ENCODE data around the gene TOB1. TPM values are rescaled to one million over a fixed set of nuclear protein-coding genes. Genes with fewer than 3 reads are reported as not detected.

TOB1 gene
- total RNA-seq, 1 experiment from 2014 or later: 114 TPM

DNA sequence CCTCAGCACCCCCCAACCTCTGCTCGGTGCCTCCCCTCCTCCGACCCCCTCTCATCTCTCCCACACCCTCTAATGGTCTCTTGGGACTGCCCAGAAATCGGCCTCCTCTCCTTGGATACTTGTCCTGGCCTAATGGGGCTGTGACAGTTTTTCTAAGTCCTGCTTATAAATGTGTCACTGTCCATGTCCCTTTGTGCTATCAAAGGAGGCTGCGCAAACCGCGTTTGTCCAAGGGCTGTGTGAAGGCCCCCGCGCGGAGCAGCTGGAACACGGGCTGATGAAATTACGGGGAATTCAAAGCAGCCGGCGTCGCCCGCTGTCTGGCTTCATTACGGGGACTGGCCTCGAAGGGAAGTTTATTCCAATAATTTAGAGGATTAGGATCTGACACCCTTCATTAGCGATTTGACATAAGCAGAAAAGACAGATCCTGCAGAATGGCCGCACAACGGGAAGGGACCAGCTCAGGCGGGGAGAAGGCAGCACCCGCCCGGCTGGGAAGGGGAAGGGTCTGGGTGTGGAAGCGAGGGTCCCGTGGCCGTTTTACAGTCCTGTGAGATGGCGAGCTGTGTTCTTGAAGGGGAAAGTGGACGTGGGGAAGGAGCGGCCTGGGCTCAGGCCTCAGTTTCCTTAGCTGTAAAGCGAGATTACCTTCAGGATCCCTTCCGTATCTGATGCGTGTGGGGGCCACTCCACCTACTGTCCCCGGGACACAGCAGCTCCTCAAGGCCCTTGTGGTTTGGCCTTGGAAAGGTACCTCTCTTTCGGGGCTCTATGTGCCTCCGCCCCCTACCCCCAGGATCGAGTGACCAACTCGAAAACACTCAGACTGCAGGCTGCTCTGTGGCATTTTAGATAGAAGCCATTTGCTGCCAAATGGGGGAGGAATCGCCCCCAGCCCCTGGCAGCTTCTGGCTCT, 32.4 kb downstream of the TOB1 start:
- H3K4me3 Mint-ChIP-seq (ENCODE audit: unreplicated experiment): no peak overlapping the region
- CTCF ChIA-PET: interaction anchor here (0.9 to 3.9 kb wide), 5 partner anchors 8 to 50 kb away, joined by 3 to 21 read pairs (median 6); no protein-coding TSS in a partner anchor

GRCh38 chr17:50832864-50833381, 33.2 kb downstream of the TOB1 start:
- TF ChIP-seq CTCF (IDR thresholded peaks at IDR 0.05; ENCODE audit: insufficient read depth in 1 of 2, low read depth in 1 of 2, low read length in 1 of 2, severe bottlenecking in 1 of 2, unreplicated experiment in 1 of 2): no peak
- CTCF ChIA-PET: interaction anchor here (0.9 to 3.9 kb wide), 3 partner anchors 9 to 50 kb away, joined by 3 to 21 read pairs (median 6); no protein-coding TSS in a partner anchor
- H3K4me1 Mint-ChIP-seq (ENCODE audit: low read depth, unreplicated experiment): peaks cover 7% of the 10 kb centered on the region
- DNase-seq: no peak
- no peaks in the 10 kb centered on the region for H3K27me3 Mint-ChIP-seq (ENCODE audit: insufficient read depth, unreplicated experiment)
- H3K9me3 Mint-ChIP-seq (ENCODE audit: unreplicated experiment): no peaks in the 10 kb centered on the region
- Histone ChIP-seq H3K36me3 (ENCODE audit: control insufficient read depth, insufficient read depth, low read length) (no peaks in the 10 kb centered on the region), H3K27me3 (replicated peaks; ENCODE audit: control insufficient read depth, insufficient read depth, low read length) (no peaks in the 10 kb centered on the region), H3K9me3 (no peaks in the 10 kb centered on the region), H3K4me3 (ENCODE audit: low read depth, low read length) (no peak overlapping the region), H3K4me1 (peaks cover 10% of the 10 kb centered on the region; the same call in 1 of the 2 replicates)
- no peak overlapping the region for H3K4me3 Mint-ChIP-seq (ENCODE audit: unreplicated experiment)
- POLR2A ChIA-PET: interaction anchor here (0.6 kb wide), 1 partner anchor 27 kb away, joined by 3 read pairs; no protein-coding TSS in a partner anchor
- intact Hi-C loops (cut with micrococcal nuclease; ENCODE audit: unreplicated experiment): no loop called here
- H3K27ac Mint-ChIP-seq (ENCODE audit: unreplicated experiment): no peak overlapping the region
- BruUV-seq (replicated peaks): no TSS peak
- no peaks in the 10 kb centered on the region for H3K36me3 Mint-ChIP-seq (ENCODE audit: insufficient read depth, unreplicated experiment)

More for the DNA sequence above, 32.4 kb downstream of the TOB1 start:
- Histone ChIP-seq H3K27me3 (replicated peaks; ENCODE audit: control insufficient read depth, insufficient read depth, low read length) (no peaks in the 10 kb centered on the region), H3K4me3 (ENCODE audit: low read depth, low read length) (no peak overlapping the region), H3K9me3 (no peaks in the 10 kb centered on the region), H3K4me1 (peaks cover 10% of the 10 kb centered on the region; the same call in 1 of the 2 replicates), H3K36me3 (ENCODE audit: control insufficient read depth, insufficient read depth, low read length) (no peaks in the 10 kb centered on the region)
- BruUV-seq (replicated peaks): no TSS peak
- no peaks in the 10 kb centered on the region for H3K9me3 Mint-ChIP-seq (ENCODE audit: unreplicated experiment)
- peaks cover 7% of the 10 kb centered on the region for H3K4me1 Mint-ChIP-seq (ENCODE audit: low read depth, unreplicated experiment)
- no peaks in the 10 kb centered on the region for H3K36me3 Mint-ChIP-seq (ENCODE audit: insufficient read depth, unreplicated experiment)
- H3K27ac Mint-ChIP-seq (ENCODE audit: unreplicated experiment): no peak overlapping the region
- intact Hi-C loops (cut with micrococcal nuclease; ENCODE audit: unreplicated experiment): no loop called here
- H3K27me3 Mint-ChIP-seq (ENCODE audit: insufficient read depth, unreplicated experiment): no peaks in the 10 kb centered on the region
- no peak for DNase-seq
- POLR2A ChIA-PET: interaction anchor here (0.5 kb wide), 1 partner anchor 33 kb away, joined by 3 read pairs; the partner anchor contains the start of gene TOB1
- no peak for TF ChIP-seq CTCF (IDR thresholded peaks at IDR 0.05; ENCODE audit: insufficient read depth in 1 of 2, low read depth in 1 of 2, low read length in 1 of 2, severe bottlenecking in 1 of 2, unreplicated experiment in 1 of 2)

DNA sequence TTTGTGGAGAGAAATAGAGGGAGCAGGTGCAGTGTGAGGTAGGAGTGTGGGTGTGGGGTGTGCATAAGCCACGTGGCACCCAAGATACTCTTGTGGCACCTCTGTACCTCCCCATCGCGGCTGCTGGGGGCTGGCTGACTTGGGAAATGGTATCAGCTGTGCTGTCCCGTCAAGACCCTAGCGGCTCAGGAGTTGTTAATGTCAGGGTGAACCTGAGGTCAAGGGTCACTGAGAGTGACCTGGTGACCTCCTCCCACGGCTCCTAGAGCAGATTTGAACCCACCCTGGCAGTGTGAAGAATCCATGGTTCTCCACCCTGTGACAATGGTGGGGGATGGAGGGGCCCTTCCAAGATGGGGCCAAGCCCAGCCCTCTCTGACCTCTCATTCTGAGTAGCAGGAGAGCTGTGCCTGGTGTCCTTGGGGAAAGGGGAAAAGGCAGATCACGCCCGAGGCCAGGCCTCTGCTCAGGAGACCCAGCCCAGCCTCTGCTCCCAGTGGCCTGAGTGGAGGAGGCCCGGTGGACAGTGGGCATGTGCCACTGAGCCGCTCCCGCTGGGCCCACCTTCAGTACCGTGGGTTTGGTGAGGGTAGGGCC, 33.8 kb downstream of the TOB1 start:
- ChIA-PET CTCF (interaction anchor here (0.9 to 3.9 kb wide), 3 partner anchors 10 to 49 kb away, joined by 3 to 21 read pairs (median 6); no protein-coding TSS in a partner anchor), POLR2A (interaction anchor here (0.6 kb wide), 1 partner anchor 26 kb away, joined by 3 read pairs; no protein-coding TSS in a partner anchor)
- TF ChIP-seq CTCF (IDR thresholded peaks at IDR 0.05; ENCODE audit: insufficient read depth in 1 of 2, low read depth in 1 of 2, low read length in 1 of 2, severe bottlenecking in 1 of 2, unreplicated experiment in 1 of 2): no peak
- no peaks in the 10 kb centered on the region for H3K36me3 ChIP-seq (ENCODE audit: control insufficient read depth, insufficient read depth, low read length)
- no TSS peak for BruUV-seq (replicated peaks)
- intact Hi-C loops (cut with micrococcal nuclease; ENCODE audit: unreplicated experiment): no loop called here
- H3K4me1 Mint-ChIP-seq (ENCODE audit: low read depth, unreplicated experiment): peaks cover 7% of the 10 kb centered on the region
- no peaks in the 10 kb centered on the region for H3K27me3 ChIP-seq (replicated peaks; ENCODE audit: control insufficient read depth, insufficient read depth, low read length)
- H3K36me3 Mint-ChIP-seq (ENCODE audit: insufficient read depth, unreplicated experiment): no peaks in the 10 kb centered on the region
- no peaks in the 10 kb centered on the region for H3K9me3 ChIP-seq
- H3K4me1 ChIP-seq: peaks cover 10% of the 10 kb centered on the region; the same call in 1 of the 2 replicates
- DNase-seq: no peak
- no peak overlapping the region for H3K27ac Mint-ChIP-seq (ENCODE audit: unreplicated experiment)
- H3K9me3 Mint-ChIP-seq (ENCODE audit: unreplicated experiment): no peaks in the 10 kb centered on the region
- no peaks in the 10 kb centered on the region for H3K27me3 Mint-ChIP-seq (ENCODE audit: insufficient read depth, unreplicated experiment)
- no peak overlapping the region for H3K4me3 Mint-ChIP-seq (ENCODE audit: unreplicated experiment)
- no peak overlapping the region for H3K4me3 ChIP-seq (ENCODE audit: low read depth, low read length)

Data from Caco-2 (cell line).